GM19467 (cell line): Measurements from ENCODE around the gene AGPAT3.

Experiments used
- ATAC-seq: cut with Tn5 transposase; IDR thresholded peaks from one replicate; pipeline ENCODE4 v1.9.1; 2021; ENCODE audit warnings: mild to moderate bottlenecking, moderate library complexity; ENCODE audit not compliant: unreplicated experiment

AGPAT3 gene

DNA sequence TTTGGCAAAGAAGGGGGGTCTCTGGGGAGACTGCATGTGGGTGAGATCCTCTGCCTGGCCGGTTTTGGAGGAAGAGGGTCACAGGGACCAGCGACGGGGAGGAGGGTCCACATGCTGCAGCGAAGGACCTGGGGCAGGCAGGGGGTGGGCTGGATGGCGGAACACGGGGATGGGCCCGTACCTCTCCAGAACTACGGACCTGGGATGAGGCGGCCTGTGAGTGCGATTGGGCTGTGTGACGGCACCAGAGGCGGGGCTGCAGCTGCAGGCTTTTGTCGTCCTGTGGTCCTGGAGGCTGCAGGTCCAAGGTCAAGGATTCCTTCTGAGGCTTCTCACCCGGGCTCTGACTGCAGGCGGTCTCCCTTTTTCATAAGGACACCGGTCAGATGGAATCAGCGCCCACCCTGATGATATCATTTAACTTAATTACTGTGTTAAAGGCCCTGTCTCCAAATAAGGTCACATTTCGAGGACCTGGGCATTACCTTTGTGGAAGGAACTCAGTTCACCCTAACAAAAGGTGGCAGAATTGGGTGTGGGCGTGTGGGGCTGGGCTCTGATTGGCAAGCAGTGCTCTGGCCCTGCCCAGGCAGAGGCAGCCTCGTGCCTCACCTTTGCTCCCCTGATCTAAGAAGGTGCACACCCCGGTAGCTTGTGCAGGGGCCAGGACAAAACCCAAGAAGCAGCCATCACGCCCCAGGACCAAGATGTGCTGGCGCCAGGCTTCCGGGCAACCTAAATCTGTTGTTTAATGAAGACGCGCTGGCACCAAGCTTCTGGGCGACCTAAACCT lies 87.1 kb downstream of the AGPAT3 start:
- ATAC-seq: no peak

DNA sequence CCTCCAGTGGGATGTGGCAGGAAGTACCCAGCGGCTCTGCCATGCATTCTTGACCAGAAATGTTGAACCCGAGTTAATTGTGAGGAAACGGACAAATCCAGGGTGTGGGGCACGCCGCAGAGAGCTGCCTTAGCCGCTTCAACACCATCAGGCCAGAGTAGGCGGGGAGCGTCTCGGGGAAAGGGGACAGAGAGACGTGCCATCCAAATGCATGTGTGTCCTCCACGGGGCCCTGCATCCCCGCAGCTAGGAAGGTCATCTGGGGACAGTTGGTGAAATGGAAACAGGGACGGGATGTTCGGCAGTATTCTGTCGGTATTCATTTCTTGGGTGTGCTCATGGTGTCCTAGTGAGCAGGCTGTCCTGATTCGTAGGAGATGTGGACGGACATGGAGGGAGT lies 88.0 kb downstream of the AGPAT3 start:
- ATAC-seq: no peak

DNA sequence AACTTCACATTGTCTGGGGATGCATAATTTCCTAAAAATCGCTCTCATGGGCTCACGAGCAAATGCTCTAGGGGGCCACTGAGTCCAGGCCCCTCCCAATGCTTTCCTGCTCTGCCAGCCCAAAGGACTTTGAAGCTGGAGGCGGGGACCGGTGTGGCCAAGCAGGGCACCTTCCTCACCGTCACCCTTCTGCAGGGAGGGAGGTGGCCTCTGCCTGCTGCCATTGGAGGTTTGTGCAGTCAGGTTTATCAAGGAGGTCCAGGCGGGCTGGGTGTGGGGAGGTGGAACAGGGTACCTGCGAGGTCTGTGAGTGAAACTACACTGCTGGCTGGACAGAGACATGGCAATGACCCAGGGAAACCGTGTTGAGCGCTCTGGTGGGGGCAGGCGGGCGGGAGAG lies 89.0 kb downstream of the AGPAT3 start:
- ATAC-seq: no peak

DNA sequence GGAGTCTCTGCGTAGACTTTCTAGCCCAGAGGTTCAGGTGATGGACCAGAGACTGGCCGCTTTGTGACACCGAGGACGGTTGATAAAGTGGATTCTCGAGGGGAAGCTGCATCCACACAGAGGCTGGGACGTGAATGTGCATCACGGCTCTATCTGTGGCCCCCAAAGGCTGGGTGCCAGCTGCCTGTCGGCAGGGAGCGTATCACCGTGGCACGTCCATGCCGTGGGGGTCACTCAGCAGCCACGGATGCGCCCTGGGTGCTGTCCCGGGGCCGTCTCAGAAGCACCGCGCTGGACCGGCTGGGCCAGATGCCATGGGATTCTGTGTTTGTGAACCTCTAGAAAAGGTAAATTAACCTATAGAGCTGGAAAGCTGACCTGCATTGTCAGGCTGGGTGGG lies 89.9 kb downstream of the AGPAT3 start:
- no peak for ATAC-seq

DNA sequence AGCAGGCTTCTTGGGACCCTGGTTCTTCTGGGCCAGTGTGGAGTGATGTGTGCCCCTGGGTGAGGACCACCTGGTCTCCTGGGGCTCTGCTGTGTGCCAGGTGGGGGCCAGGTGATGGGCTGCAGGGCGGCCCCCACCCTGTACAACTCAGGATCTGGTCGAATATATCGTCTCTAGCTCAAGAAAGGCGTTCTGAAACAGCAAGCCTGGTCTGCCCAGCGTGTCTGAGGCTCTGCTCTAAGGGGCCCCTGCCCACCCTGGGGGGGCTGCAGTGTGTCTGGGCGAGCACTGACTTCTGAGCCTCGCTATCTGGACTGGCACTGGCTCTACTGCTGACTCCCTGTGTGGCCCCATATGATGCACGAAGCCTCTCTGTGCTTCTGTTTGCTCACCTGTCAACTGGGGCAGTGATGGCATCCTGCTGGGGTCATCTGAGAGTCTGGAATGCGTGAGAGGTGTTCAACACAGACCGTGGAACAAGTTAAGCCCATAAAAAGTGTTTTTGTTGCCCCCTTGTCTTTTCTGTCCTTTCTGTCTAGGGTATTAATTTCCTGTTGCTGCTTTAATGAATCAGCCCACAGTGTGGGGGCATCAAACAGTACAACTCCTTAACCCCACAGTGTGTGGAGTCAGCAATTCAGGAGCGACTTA lies 91.1 kb downstream of the AGPAT3 start:
- no peak for ATAC-seq

DNA sequence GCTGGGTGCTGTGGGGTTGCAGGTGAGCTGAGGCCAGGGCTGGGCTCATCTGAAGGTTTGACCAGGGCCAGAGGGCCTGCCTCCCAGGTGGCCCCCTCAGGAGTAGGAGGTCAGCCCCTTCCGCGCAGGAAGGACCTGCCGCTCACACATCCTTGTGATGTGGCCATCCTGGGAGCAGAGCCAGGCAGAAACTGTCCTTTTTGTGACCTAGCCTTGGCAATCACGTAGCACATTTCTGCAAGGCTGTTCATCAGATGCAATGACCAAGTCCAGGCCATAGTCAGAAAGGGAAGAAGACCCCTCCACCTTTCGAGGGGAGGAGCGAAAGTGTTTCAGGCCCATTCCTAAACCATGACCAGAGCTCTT lies 91.6 kb downstream of the AGPAT3 start:
- no peak for ATAC-seq

DNA sequence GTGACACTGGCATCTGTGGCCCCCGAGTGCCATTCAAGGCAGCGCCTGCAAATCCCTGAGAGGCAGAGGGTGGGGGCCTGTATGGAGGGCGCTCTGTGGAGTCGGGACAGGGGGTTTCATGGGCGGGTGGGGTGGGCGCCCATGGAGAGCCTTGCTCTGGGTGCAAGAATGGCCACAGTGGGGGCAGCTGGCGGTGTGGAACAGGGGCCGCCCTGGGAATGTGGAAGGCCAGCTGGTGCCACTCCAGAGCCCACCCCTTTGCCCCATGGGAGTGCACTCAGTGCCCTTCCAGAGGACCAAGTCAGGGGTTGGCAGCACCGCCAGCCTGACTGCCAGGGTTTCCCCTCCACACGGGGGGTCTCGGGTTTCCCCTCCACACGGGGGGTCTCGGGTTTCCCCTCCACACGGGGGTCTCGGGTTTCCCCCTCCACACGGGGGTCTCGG lies 92.1 kb downstream of the AGPAT3 start:
- no peak for ATAC-seq

DNA sequence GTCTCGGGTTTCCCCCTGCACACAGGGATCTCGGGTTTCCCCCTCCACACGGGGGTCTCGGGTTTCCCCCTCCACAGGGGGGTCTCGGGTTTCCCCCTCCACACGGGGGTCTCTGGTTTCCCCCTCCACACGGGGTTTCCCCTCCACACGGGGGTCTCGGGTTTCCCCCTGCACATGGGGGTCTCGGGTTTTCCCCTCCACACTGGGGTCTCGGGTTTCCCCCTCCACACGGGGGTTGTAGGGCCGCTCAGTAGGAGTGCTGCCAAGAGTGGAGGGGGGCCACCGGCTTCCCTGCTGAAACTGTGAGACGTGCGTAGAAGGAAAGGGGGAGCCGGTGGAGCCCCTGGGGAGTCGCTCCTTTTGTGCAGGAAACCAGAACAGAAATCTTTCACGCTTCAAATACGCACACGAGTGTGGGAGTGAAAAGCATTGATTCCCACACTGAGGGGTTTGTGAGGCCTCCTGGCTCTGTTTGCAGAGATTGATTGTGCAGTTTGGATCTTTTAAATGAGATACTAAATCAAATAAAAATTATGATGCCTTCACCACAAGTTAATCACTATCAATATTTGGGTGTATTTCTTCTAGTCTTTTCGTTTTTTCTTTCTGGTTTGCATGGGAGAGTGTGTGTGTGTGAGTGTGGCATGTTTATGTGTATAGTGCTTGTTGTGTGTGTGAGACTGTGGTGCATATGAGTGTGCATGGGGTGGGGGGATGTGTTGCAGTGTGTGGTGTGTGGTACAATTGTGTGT lies 92.8 kb downstream of the AGPAT3 start:
- ATAC-seq: no peak

DNA sequence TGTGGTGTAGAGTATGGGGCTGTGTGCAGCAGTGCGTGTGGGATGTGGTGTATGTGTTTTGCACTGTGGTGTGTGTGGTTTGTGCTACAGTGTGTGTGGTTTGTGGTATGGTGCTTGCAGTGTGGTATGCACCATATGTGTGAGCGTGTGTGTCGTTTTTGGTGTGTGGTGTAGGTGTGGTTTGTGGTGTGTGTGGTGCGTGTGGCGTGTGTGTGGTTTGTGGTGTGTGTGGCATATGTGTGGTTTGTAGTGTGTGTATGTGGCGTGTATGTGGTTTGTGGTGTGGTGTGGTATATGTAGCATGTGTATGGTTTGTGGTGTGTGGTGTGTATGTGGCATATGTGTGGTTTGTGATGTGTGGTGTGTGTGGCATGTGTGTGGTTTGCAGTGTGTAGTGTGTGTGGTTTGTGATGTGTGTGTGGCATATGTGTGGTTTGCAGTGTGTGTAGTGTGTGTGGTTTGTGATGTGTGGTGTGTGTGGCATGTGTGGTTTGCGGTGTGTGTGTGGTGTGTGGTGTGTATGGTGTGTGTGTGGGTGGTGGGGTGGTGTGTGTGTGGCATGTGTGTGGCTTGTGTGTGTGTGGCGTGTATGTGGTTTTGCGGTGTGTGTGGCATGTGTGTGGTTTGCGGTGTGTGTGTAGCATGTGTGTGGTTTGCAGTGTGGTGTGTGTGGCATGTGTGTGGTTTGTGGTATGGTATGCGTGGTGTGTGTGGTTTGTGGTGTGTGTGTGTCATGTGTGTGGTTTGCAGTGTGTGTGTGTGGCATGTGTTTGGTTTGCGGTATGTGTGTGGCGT lies 93.5 kb downstream of the AGPAT3 start:
- no peak for ATAC-seq

DNA sequence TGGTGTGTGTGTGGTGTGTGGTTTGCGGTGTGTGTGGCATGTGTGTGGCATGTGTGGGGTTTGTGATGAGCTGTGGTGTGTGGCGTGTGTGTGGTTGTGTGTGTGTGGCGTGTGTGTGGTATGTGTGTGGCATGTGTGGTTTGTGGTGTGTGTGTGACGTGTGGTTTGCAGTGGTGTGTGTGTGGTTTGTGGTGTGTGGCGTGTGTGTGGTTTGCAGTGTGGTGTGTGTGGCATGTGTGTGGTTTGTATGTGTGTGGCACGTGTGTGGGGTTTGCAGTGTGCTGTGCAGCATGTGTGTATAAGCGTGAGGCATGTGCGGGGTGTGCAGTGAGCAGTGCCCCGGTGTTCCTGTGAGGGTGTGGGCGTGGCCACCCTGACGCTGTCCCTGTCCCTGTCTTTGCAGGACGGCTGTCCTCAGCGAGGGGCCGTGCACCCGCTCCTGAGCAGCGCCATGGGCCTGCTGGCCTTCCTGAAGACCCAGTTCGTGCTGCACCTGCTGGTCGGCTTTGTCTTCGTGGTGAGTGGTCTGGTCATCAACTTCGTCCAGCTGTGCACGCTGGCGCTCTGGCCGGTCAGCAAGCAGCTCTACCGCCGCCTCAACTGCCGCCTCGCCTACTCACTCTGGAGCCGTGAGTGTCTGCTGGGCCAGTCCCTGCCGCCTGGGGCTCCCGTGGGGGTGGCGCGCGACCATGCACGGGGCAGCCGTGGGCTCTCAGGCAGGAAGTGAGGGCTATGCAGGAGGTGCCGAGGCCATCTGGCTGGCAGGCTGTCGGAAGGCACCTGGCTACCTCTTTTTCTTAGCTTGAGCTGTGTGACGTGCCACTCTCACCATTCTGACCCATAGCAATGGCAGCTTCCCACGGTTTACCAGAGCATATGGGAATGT lies 94.5 kb downstream of the AGPAT3 start:
- ATAC-seq: no peak

DNA sequence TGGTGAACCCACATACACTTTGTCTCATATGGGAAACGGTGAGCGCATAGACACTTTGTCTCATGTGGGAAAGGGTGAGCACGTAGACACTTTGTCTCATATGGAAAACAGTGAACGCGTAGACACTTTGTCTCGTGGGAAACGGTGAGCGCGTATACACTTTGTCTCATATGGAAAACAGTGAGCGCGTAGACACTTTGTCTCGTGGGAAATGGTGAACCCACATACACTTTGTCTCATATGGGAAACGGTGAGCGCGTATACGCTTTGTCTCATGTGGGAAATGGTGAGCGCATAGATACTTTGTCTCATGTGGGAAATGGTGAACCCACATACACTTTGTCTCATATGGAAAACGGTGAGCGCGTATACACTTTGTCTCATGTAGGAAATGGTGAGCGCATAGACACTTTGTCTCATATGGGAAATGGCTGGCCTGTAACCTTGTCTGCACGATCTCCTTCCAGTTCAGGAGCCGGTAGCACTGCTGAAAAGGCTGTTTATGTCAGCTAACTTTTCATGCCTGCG lies 96.4 kb downstream of the AGPAT3 start:
- no peak for ATAC-seq

DNA sequence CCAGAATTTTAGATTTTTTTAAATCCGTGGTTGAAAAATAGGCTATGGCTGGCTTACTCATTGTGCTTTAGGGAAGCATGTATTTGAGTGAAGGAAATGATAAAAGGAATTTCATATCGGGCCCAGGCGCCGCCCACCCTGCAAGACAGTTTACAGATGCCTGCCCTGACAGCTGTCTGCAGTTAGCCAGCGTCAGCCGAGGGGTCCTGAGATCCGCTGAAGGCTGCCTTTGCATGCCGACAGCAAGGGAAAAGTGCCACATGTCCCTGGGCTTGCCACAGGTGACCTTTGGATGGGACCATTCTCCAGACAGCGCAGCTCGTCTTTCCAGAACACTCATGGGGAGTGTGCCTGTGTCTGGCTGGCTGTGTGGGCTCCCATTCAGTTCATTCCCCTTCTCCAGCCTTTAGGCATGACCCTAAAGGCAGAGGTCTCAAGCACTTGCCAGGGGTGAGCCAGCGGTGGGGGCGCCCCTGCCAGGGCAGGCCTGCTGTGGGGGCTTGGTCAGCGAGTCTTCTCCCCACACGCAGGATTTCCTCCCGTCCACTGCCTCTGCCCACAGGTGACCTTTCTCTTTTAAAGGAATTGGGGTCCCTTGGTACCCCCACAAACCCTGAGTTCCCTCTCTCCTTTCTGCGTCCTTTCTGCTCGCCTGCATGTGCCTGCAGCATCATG lies 101.0 kb downstream of the AGPAT3 start:
- ATAC-seq: no peak

DNA sequence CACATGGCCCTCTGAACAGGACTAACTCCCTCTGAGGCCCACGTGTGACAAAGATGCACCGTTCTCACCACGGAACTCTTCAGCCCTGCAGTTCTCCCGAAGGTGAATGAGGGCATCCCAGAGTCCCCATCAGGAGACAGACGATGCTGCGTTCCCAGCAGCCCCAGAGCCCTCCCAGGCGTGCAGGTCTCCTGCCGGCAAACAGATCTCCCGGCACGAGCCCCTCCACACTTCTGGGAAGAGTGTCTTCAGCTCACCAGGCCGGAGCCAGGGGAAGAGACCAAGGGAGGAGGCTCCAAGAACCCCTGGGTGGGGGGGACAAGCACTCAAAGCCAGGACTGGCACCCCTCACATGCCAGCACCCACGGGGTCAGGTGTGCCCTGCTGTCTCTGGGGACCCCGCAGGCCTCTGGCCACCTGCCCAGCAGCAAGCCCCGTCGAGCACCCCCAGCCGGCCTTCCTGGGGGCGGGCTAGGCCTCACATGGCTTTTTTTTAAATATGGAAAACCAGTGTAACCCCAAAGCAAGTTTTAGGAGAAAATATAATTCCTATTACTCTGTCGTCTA lies 102.0 kb downstream of the AGPAT3 start:
- no peak for ATAC-seq

DNA sequence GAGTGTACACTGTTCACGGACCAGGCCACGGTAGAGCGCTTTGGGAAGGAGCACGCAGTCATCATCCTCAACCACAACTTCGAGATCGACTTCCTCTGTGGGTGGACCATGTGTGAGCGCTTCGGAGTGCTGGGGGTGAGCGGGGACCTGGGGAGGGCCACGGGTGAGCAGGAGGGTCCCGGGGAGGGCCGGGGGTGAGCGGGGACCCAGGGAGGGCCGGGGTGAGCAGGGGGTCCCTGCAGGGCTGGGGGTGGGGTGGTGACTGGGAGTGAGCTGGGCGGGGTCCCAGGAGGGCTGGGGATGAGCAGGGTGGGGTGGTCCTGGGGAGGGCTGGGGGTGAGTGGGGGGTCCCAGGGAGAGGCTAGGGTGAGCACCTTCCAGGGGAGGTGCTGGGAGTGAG lies 103.0 kb downstream of the AGPAT3 start:
- no peak for ATAC-seq

DNA sequence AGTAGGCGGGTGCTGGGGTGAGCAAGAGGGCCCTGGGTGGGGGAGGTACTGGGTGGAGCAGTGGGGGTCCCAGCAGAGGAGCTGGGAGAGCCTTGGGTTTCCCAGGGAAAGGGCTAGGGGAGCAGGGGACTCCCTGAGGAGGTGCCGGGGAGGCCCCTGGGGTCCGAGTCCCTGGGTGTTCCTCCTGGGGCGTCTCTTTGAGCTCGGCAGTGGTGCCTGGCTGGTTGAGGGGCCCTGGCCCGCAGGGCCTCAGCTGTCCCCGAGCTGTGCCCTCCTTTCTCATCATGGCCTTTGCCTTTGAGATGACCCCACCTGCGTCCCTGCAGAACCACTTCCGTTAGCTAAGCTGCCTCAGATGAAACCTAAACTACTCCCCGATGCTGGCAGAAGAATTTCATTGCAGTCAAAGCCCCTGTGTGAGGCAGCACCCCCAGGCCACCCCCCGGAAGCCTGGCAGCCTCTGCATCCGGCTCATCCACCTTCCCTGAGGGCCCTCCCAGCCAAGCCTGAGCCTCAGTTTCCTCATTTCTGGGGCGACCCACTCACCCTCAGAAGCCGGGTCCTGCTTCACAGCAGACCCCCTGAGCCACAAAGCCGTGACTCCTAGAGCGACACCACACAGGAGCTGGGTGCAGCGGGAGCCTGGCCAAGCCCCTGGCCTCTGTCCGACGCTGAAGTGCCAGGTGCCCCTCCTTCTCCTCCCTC lies 103.5 kb downstream of the AGPAT3 start:
- no peak for ATAC-seq

DNA sequence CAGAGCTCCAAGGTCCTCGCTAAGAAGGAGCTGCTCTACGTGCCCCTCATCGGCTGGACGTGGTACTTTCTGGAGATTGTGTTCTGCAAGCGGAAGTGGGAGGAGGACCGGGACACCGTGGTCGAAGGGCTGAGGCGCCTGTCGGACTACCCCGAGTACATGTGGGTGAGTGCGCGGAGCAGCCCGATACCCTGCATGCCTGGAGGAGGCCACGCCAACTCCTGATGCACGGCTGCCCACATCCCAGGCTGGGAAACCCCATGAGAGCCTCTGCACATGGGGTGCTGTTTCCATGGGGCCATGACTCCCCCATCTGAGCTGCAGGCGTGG lies 104.1 kb downstream of the AGPAT3 start:
- ATAC-seq: no peak

DNA sequence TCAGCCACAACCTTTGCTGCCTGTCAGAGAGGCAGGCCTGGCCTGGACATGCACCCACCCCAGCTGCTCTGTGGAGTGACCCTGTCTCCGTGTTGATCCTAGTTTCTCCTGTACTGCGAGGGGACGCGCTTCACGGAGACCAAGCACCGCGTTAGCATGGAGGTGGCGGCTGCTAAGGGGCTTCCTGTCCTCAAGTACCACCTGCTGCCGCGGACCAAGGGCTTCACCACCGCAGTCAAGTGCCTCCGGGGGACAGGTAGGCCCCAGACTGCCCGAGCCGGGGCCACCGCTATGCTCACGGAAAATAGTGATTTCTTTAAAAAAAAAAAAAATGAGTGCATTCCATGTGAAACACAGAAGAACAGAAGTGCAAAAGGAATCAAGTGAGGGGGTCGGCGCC lies 105.5 kb downstream of the AGPAT3 start:
- no peak for ATAC-seq

DNA sequence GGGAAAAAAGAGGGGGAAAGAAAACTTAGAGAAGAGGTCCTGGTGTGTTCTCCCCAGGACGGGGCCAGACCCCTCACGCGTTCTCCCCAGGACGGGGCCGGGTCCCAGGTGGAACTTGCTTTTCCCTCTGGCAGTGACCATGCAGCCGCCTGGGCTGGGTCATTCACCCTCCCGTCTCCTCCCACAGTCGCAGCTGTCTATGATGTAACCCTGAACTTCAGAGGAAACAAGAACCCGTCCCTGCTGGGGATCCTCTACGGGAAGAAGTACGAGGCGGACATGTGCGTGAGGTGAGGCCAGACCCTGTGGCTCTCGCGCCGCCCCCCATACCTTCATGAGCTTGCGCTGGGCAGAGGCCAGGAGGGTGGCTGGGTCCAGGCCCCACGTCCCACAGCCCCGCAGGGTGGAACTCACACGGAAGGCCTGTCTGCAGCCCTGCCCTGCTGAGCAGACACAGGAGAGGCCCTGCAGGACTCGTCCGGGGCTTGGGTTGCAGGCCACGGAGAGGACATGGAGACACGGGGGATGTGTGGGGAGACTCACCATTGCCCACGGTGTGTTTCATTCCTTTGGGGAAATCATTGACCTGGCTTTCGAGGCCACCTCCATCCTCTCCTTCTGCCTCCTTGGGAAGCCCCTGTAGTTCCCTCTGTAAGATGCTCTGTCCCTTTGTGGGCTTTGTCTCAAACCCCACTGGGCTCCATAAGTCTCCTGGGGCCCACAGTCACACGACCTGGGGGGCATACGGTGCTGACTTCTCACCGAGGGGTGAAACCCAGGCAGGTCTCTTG lies 106.4 kb downstream of the AGPAT3 start:
- no peak for ATAC-seq
